ENCODE results near the gene MARCHF10. TPM values are rescaled to one million over a fixed set of nuclear protein-coding genes. Genes with fewer than 3 reads are reported as not detected.

MARCHF10 gene
- under 0.01 and 0.18 TPM in 2 replicates for total RNA-seq (2012; rRNA removed)
- 0.10 and 0.74 TPM in 2 replicates for polyA plus RNA-seq (2012; rRNA removed)
- polyA plus RNA-seq (2012; cell fraction: cytosol; rRNA removed), result 0.33 and 0.42 TPM in 2 replicates
- 0.50 and 1.2 TPM in 2 replicates for polyA plus RNA-seq (2012; cell fraction: nucleus; rRNA removed; ENCODE audit: low replicate concordance)
- Bru-seq, nascent RNA, result percentile 37 among the genes with signal in this experiment
- BruChase-seq, experiment 1, labeled RNA remaining after a 6-hour chase, result percentile 33 among the genes with signal in this experiment
- percentile 22 among the genes with signal in this experiment for BruChase-seq, experiment 2, labeled RNA remaining after a 2-hour chase
- long read RNA-seq, partial matches to known transcripts, result 3 of 3 reads
- long read RNA-seq, other reads (novel, unspliced or antisense), result 0 of 3 reads

GRCh38 chr17:62807812-62808575, at the start of gene MARCHF10:
Gene MARCHF10, minus strand, starts transcription at chr17:62808314. Its CDS starts 6,579 bp downstream, at chr17:62801735.
- Histone ChIP-seq H2BK5ac (ENCODE audit: low read depth, low read length, poor library complexity, severe bottlenecking) (no peak within 1 kb of the TSS), H2AK9ac (replicated peaks; ENCODE audit: low read depth, low read length, poor library complexity) (no peak within 1 kb of the TSS), H3K79me1 (ENCODE audit: low read depth in 1 of 2, low read length in 2 of 2) (no peaks in the 10 kb centered on the region), H3K36me3 (ENCODE audit: control insufficient read depth, insufficient read depth, low read length) (no peaks in the 10 kb centered on the region), H4K91ac (ENCODE audit: insufficient read depth, low read depth, low read length) (no peak within 1 kb of the TSS), H4K20me1 (ENCODE audit: insufficient read depth, low read length) (no peaks in the 10 kb centered on the region), H2AFZ (replicated peaks; ENCODE audit: low read length, poor library complexity) (peak within 1 kb of the TSS; percentile 84), H3K14ac (replicated peaks; ENCODE audit: low read depth, low read length) (no peak within 1 kb of the TSS), H3K4ac (ENCODE audit: low read depth, low read length) (no peak within 1 kb of the TSS; the same call in 1 of the 2 replicates), H2BK120ac (ENCODE audit: low read depth, low read length) (no peak within 1 kb of the TSS), H3K27ac (ENCODE audit: insufficient read depth, low read length) (no peak within 1 kb of the TSS; the same call in 1 of the 2 replicates), H3K56ac (ENCODE audit: extremely low read depth, insufficient read depth, low read length) (no peak within 1 kb of the TSS; the same call in 1 of the 2 replicates), H3K4me1 (ENCODE audit: control insufficient read depth, insufficient read depth, low read length) (peaks cover 10% of the 10 kb centered on the region; the same call in 1 of the 2 replicates), H3K4me2 (ENCODE audit: low read depth, low read length) (no peak within 1 kb of the TSS), H3K4me3 (ENCODE audit: insufficient read depth, low read depth, low read length) (no peak within 1 kb of the TSS), H3K18ac (ENCODE audit: low read depth, low read length) (peak within 1 kb of the TSS; percentile 62), H3K27me3 (ENCODE audit: control insufficient read depth, insufficient read depth, low read length) (no peaks in the 10 kb centered on the region), H4K5ac (ENCODE audit: low read depth, low read length) (no peak within 1 kb of the TSS; the same call in 1 of the 2 replicates), H3K23ac (ENCODE audit: low read depth, low read length) (peak within 1 kb of the TSS; percentile 24; the same call in 1 of the 2 replicates), H3K9me1 (ENCODE audit: insufficient read depth, low read length) (no peaks in the 10 kb centered on the region), H2BK20ac (ENCODE audit: low read depth, low read length) (0 out of 2 replicates have a peak within 1 kb of the TSS, but pooled peaks have one; percentile 28), H4K8ac (ENCODE audit: low read depth in 2 of 2, low read length in 2 of 2) (peak within 1 kb of the TSS in 1 of 2 experiments; percentile 5; a peak in 1 of 4 replicates), H3K9ac (ENCODE audit: low read depth, low read length) (no peak within 1 kb of the TSS), H3K9me3 (ENCODE audit: control insufficient read depth, insufficient read depth, low read length) (peaks cover 5% of the 10 kb centered on the region), H2BK15ac (ENCODE audit: low read depth, low read length) (peak within 1 kb of the TSS; percentile 1; the same call in 1 of the 3 replicates), H2AK5ac (ENCODE audit: low read depth, low read length) (peak within 1 kb of the TSS; percentile 51; the same call in 1 of the 2 replicates)
- ChIA-PET POLR2A (ENCODE audit: unreplicated experiment) (interaction anchor here (0.6 kb wide), 1 partner anchor 240 kb away, joined by 4 read pairs; no protein-coding TSS in a partner anchor), CTCF (no interaction called here)
- intact Hi-C loops (cut with micrococcal nuclease), result no loop called here
- no TSS peak for BruUV-seq (replicated peaks)
- DNase-seq (no peak), ATAC-seq (ENCODE audit: low read depth) (no peak; the same call in 1 of the 2 replicates)
- WGBS, 2 experiments (ENCODE audit: extremely low coverage in 2 of 2, insufficient read length in 1 of 2), result 37% methylated on average over 7 of the region's 57 CpGs; no CpG with 5 or more reads in 1 of the 2 experiments
- dilution Hi-C loops (cut with HindIII; ENCODE audit: low sequenced_read_pairs, unreplicated experiment), result no loop called here
- in situ Hi-C loops (cut with MboI; ENCODE audit: low sequenced_read_pairs), result no loop called here
- TF ChIP-seq CHD1 (IDR thresholded peaks at IDR 0.05; ENCODE audit: low read depth, low read length) (no peak), NFE2L2 (IDR thresholded peaks at IDR 0.05; ENCODE audit: low read depth, low read length) (no peak), ELK1 (IDR thresholded peaks at IDR 0.05; ENCODE audit: borderline replicate concordance, low read depth, low read length) (no peak), POLR2A (IDR thresholded peaks at IDR 0.05; ENCODE audit: low read depth, low read length) (no peak), RCOR1 (IDR thresholded peaks at IDR 0.05; ENCODE audit: insufficient replicate concordance, low read length) (no peak), MAFK (IDR thresholded peaks at IDR 0.05; ENCODE audit: low read depth, low read length) (no peak), USF2 (IDR thresholded peaks at IDR 0.05; ENCODE audit: low read depth, low read length) (no peak), BHLHE40 (IDR thresholded peaks at IDR 0.05; ENCODE audit: low read depth, low read length) (no peak), CTCF (conservative IDR thresholded peaks at IDR 0.05; ENCODE audit: low read depth, low read length) (no peak), SMC3 (IDR thresholded peaks at IDR 0.05; ENCODE audit: low read depth, low read length) (no peak), CEBPB (IDR thresholded peaks at IDR 0.05; ENCODE audit: low read depth, low read length) (no peak), RFX5 (IDR thresholded peaks at IDR 0.05; ENCODE audit: low read depth, low read length) (no peak)

Data from IMR-90 (cell line).